SIG-M5 (cell line): ENCODE measurements around the gene ZNF587.
"Not testable (repeated sequence)": the region's sequence is repeated elsewhere in the genome, so short reads cannot be mapped to it uniquely, and the experiment has no call there.

Experiments
- DNase-seq: peaks from one replicate; lab custom pipeline; 2025; lab: John Stamatoyannopoulos, UW

Gene ZNF587

DNA sequence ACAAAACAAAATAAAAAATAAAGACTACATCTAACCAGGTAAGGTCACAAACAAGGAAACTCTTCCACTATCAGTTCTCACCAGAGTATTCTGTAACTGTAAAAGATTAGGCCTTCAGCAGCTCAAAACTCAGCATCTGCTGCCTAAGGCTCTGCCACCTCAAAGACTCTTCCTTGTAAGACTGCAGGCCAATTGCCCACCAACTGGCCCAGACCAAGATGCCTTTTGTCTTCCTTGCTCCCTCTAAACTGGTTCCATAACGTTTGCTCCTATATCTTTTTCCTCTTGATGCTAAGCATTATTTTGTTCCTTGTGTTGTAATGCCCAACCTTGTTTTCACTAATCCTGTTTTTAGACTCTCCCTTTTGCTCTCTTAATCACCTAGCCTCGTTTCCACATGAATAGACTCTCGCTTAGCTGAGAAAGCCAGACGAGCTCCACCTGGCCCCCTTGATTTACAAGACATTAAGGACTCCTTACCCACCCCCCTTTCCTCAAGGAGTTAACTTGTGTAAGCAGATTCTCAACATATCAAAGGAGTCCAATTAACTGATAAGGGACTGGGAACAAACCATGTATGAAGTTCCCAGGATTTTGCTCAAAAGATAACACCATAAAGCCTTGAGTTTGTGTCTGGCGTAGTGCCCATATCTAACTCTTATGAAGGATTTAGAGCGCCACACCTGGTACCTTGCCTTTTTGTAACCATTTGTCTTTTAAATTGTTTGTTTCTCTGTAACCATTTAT lies 37.7 kb downstream of the ZNF587 start:
- DNase-seq = no peak

DNA sequence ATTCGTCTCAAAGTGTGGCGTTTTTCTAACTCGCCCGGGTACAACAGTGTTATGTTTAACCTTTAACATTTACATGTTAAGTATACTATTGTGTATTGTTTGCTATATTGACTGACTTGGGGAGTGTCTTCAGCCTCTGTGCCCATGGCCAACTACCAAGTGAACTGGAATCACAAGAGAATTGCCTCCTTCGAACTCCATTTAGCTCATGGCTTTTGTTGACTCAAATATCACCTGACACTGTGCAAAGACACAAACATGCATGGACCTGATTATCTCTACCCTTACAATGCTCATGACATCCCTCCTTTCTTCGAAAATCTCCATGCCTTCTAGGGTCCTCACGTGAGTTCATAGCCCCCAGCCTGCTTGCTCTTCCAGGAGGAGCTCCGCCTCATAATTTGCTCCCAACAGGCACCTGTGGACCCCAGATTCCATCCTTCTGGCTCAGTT lies 38.5 kb downstream of the ZNF587 start:
- no peak for DNase-seq

DNA sequence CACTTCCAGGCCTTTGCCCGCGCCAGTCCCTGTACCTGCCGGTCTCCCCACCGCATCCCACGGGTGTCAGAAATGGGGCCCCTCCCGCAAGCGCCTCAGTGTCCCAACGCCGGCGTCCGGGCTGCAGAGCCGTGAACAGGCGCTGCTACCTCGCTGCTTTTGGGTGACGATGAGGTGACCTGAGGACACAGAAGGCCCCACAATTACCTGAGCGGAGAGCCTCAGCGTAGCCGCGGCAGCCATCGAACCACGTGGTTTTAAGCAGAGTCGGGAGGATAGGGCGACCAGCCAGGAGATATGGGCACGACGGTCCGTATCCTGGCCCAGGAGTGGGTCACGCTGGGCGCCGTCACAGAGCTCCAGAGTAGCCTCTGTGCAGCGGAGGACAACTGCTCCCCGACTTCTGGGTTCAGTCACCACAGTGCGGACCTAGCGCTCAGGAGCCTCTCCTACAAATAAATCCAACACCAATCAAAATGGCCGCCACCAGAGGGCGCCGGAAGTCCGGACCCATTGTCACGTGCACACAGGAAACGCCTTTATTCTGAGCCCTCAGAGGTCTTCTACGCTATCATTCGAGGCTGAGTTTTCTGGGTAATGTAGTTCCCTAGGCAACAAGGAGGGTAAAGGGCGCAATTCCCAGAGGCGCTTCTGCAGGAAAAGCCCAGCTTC lies 39.0 kb downstream of the ZNF587 start, which contains the start of gene ZNF814:
ZNF814 (minus strand) TSS at position 478 of the 672 bp plus-strand sequence; CDS start at position 243, 235 bp downstream.
- DNase-seq = no peak

- DNase-seq = not testable (repeated sequence)
Measured at GRCh38 chr19:57890706-57891105, 41.0 kb downstream of the ZNF587 start.

- DNase-seq = no peak
Measured at GRCh38 chr19:57900311-57900710, 50.7 kb downstream of the ZNF587 start.

DNA sequence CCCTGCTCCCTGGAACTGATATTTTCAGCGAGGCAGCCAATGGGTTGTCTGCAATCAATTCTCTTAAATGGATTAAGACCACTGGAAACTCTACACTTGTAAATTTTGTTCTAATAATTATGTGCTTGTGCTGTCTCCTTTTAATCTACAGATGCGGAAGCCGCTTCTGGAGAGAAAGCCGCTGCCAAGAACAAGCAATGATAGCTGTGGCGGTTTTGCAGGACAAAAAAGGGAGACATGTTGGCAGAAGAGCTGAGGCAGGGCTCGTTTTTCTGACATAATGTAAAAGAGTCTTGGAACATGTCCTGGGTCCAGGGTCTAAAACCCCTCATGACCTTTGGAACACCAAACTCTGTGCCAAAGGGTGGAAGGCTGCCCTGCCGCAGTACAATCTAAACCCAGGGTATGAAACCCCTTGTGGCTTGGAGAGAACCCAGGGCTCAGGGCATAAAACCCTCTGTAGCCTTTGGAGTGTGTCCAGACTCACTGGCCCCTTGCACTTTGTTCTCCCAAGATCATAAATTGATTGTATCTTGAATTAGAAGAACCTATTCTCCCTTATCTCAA lies 54.0 kb downstream of the ZNF587 start:
- no peak for DNase-seq

GRCh38 chr19:57905258-57905657 lies 55.6 kb downstream of the ZNF587 start:
- DNase-seq = no peak

- no peak for DNase-seq
Measured at GRCh38 chr19:57907394-57907793, 57.7 kb downstream of the ZNF587 start.

DNA sequence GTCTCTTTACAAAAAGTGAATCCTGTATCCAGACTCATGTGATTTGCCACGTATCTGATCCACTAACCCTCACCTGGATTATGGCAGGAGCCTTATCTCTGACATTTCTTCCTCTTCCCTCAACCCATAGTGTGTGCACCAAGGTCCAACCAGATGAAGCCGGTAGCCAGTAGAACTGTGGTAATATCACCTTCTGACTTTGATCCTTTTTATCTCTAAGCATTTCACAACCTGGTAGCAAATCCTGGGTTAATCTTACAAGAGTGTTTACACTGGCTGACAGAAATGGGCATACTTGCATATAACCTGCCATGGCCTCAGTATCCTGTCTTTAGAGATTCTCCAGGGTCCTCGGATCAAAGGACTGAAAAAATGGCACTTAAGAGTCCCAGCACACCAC lies 64.9 kb downstream of the ZNF587 start:
- DNase-seq = no peak
